ENCODE measurements around the gene GTPBP10. TPM values are rescaled to one million over a fixed set of nuclear protein-coding genes. Genes with fewer than 3 reads are reported as not detected.

Gene GTPBP10
- total and polyA plus RNA-seq, 9 of the 15 experiments (the other 6 are each of a cell fraction or from before 2014, with no cell fraction given) = 34.6 to 89.8 (median 76.4) TPM

- TF ChIP-seq MYBL2 (IDR thresholded peaks at IDR 0.05; ENCODE audit: low read depth) = peak; percentile 88
- TF ChIP-seq MYBL2 (CRISPR knock-in tag; IDR thresholded peaks at IDR 0.05; ENCODE audit: borderline replicate concordance) = no peak
- no peak for TF ChIP-seq ZNF124 (CRISPR knock-in tag; IDR thresholded peaks at IDR 0.05)
- peak; percentile 18; the same call in 1 of the 2 replicates for TF ChIP-seq TAL1 (IDR thresholded peaks at IDR 0.05)
- no peak for TF ChIP-seq ADNP (tag; IDR thresholded peaks at IDR 0.05)
- TF ChIP-seq CREM (IDR thresholded peaks at IDR 0.05; ENCODE audit: low read depth) = peak; percentile 100
- TF ChIP-seq USF2 (CRISPR knock-in tag; IDR thresholded peaks at IDR 0.05) = peak; percentile 47
- no peak for TF ChIP-seq MCM5 (IDR thresholded peaks at IDR 0.05; ENCODE audit: low read depth)
- peak; percentile 90 for TF ChIP-seq SP1 (CRISPR knock-in tag; IDR thresholded peaks at IDR 0.05)
- peak; percentile 86; the same call in 1 of the 2 replicates for TF ChIP-seq CREB3L1 (IDR thresholded peaks at IDR 0.05; ENCODE audit: borderline replicate concordance, low read depth)
- no peak for TF ChIP-seq RBM15 (IDR thresholded peaks at IDR 0.05; ENCODE audit: insufficient read depth, low read length)
- no peak for TF ChIP-seq CHD7 (IDR thresholded peaks at IDR 0.05; ENCODE audit: low read depth, low read length)
- no peak for TF ChIP-seq ZC3H4 (CRISPR knock-in tag; IDR thresholded peaks at IDR 0.05; ENCODE audit: borderline replicate concordance)
- peak; percentile 91 for TF ChIP-seq MYC (IDR thresholded peaks at IDR 0.05; ENCODE audit: low read depth, low read length)
- no peak; the same call in none of the 2 replicates for TF ChIP-seq MYC (CRISPR knock-in tag; IDR thresholded peaks at IDR 0.05; ENCODE audit: borderline replicate concordance, low read depth)
These were observed at the start of gene GTPBP10 (continued) for GRCh38 chr7:90346336-90347125.
